ENCODE data around the gene DNAJA4. TPM values are rescaled to one million over a fixed set of nuclear protein-coding genes. Genes with fewer than 3 reads are reported as not detected.

The DNAJA4 gene
- total and polyA plus RNA-seq, 7 donors: 78.5 to 276 (median 188) TPM

DNA sequence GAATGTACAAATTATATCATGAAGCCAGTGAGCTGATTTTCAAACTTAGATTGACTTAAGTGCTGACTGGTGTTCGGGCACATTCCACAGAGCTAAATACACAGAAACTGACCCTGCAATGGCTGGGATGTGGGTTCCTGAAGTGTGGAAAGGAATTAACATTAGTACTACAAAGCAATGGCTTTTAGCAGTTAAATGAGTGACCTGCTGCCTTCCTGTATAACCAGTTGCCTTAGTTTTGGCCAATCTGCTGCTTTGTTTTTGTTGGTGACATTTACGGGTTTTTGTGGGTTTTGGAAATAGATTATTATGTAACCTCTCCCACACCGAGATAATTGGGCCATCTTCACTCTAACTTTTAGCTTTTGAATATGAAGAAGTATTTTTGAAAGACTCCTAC, 37.5 kb downstream of the DNAJA4 start:
- intact Hi-C loops (cut with DNase I): loop anchor here in 1 of 2 donors (10.0 kb wide), 1 partner anchor 453 kb away; no protein-coding TSS in a partner anchor
- no peak for ATAC-seq
- H3K27ac ChIP-seq: no peak overlapping the region
- no peaks in the 10 kb centered on the region for H3K9me3 ChIP-seq
- TF ChIP-seq, protein P1, sequence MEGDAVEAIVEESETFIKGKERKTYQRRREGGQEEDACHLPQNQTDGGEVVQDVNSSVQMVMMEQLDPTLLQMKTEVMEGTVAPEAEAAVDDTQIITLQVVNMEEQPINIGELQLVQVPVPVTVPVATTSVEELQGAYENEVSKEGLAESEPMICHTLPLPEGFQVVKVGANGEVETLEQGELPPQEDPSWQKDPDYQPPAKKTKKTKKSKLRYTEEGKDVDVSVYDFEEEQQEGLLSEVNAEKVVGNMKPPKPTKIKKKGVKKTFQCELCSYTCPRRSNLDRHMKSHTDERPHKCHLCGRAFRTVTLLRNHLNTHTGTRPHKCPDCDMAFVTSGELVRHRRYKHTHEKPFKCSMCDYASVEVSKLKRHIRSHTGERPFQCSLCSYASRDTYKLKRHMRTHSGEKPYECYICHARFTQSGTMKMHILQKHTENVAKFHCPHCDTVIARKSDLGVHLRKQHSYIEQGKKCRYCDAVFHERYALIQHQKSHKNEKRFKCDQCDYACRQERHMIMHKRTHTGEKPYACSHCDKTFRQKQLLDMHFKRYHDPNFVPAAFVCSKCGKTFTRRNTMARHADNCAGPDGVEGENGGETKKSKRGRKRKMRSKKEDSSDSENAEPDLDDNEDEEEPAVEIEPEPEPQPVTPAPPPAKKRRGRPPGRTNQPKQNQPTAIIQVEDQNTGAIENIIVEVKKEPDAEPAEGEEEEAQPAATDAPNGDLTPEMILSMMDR (IDR thresholded peaks at IDR 0.05): no peak
- H3K27me3 ChIP-seq (ENCODE audit: insufficient read depth in 3 of 3, low read length in 2 of 3): peaks cover 0 to 2% (median 0%) of the 10 kb centered on the region in 3 donors
- no peak overlapping the region for H3K4me3 ChIP-seq
- H3K36me3 ChIP-seq (ENCODE audit: insufficient read depth in 1 of 2, low read depth in 1 of 2): no peaks in the 10 kb centered on the region
- H3K4me1 ChIP-seq: peaks cover 10% of the 10 kb centered on the region
- DNase-seq: no peak
- WGBS, 3 donors: 35 to 48% (median 38%) methylated on average over 3 of the region's 3 CpGs

DNA sequence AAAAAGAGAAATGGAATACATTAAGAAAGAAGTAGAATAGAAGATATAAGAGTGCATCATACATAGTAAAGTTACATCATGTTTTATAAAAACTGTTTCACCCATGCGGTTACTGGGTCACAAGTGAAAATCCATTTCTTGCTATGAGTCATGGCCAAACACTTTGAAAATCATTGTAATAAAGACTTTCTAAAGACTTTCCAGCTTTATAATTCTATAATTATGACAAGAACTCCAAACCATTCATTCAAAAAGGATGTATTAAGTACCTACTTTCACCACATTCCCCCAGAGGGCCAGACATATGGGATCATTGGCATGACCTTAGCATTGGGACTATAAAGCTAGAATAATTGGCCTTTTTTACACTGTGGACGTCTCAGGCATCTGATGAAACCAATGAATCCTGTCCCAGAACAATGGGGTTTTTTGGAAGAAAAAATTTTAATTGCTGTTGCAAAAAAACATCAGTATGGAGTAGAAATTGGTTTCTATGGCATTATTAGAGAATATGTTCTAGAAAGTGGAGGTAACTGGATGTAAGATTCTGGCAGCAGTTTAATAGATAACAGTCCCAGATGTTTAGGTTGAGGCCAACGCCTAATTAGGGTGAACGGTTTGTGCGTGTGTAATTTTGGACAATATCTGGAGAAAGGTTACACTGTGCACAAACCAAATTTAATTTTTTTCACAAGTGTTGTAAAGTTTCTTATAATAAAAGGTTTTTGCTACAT, 38.4 kb downstream of the DNAJA4 start:
- no peak for DNase-seq
- 66 to 74% (median 68%) methylated on average over 5 of the region's 5 CpGs for WGBS, 3 donors

DNA sequence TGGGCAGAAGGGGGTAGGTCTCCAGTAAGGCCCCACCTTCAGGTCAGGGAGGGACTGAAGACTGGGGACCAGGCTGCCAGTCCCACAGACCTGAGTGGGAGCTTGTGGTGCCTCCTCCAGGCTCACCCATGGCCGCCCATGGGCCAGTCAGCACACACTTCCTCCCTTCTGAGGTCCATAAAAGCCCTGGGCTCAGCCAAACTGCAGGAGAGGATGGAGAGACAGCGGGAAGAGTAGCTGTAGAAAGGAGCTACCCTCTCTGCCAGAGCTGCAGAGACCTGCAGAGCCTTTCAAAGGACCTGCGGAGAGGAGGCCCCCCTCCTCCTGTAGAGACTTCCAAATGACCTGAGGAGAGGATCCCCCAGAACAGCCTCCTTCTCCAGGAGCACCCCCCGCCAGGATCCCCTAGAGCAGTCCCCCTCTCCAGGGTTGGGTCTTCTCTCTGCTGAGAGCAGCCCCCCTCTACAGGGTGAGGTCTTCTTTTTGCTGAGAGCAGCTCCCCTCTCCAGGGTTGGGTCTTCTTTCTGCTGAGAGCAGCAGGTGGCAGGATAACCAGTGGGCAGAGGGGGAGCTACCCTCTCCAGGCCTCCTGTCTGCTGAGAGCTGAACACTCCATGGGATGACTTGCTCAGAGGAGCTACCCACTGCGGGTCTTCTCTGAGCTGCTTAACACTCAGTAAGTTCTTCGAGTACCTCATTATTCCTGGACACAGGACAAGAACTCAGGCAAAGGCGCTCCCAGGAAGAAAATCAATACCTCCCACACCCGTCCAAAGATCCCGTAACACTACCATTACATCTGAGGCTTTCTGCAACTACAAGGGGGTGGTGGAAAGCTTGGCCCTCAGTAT, 40.1 kb downstream of the DNAJA4 start:
- WGBS, 3 donors: 63 to 88% (median 76%) methylated on average over 9 of the region's 9 CpGs
- intact Hi-C loops (cut with DNase I): loop anchor here (5.0 to 10.0 kb wide), 2 partner anchors 118 to 450 kb away; no protein-coding TSS in a partner anchor

More for the DNA sequence above, 38.4 kb downstream of the DNAJA4 start:
- Histone ChIP-seq H3K9me3 (no peaks in the 10 kb centered on the region), H3K36me3 (ENCODE audit: insufficient read depth in 1 of 2, low read depth in 1 of 2) (no peaks in the 10 kb centered on the region), H3K27me3 (ENCODE audit: insufficient read depth in 3 of 3, low read length in 2 of 3) (peaks cover 0 to 2% (median 0%) of the 10 kb centered on the region in 3 donors), H3K27ac (no peak overlapping the region), H3K4me1 (peaks cover 6% of the 10 kb centered on the region), H3K4me3 (no peak overlapping the region)
- no peak for ATAC-seq
- intact Hi-C loops (cut with DNase I): loop anchor here in 1 of 2 donors (10.0 kb wide), 1 partner anchor 452 kb away; no protein-coding TSS in a partner anchor
- TF ChIP-seq, protein P1 (IDR thresholded peaks at IDR 0.05): no peak

DNA sequence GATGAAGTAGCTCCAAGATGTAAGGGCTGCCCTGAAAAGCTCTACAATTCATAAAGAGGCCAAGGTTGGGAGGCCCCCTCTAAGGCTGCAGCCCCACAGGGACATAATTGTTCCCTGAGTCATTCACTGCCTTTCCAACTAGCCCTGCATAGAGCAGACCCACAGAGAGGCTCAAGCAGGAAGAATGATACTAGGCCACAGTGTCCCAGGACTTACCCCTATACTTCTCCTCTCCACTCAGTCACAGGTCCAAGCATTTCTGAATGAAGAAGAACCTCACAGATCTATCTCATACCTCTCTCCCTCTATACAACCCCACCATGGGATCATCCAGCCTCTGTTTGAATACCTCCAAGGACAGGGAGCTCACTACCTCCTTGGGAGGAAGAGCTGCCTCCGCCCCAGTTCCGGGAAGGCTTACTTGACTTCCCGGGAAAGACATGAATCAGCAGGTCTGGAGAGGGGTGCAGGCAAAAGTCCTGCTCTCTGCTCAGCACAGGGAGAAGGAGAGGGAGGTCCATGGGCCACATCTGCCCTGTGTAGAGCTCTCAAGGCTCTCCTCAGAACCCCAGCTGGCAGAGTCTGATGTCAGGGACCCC, 41.9 kb downstream of the DNAJA4 start:
- H3K4me1 ChIP-seq: no peaks in the 10 kb centered on the region
- WGBS, 3 donors: 62 to 76% (median 66%) methylated on average over 3 of the region's 3 CpGs
- peaks cover 0 to 6% (median 2%) of the 10 kb centered on the region in 3 donors for H3K27me3 ChIP-seq (ENCODE audit: insufficient read depth in 3 of 3, low read length in 2 of 3)
- no peaks in the 10 kb centered on the region for H3K36me3 ChIP-seq (ENCODE audit: insufficient read depth in 1 of 2, low read depth in 1 of 2)
- TF ChIP-seq, protein P1 (IDR thresholded peaks at IDR 0.05): no peak
- no peaks in the 10 kb centered on the region for H3K9me3 ChIP-seq
- no peak overlapping the region for H3K4me3 ChIP-seq
- no peak for ATAC-seq
- no peak overlapping the region for H3K27ac ChIP-seq
- DNase-seq: no peak
- intact Hi-C loops (cut with DNase I): loop anchor here (5.0 to 10.0 kb wide), 2 partner anchors 116 to 449 kb away; no protein-coding TSS in a partner anchor

More for the DNA sequence above, 40.1 kb downstream of the DNAJA4 start:
- TF ChIP-seq, protein P1 (IDR thresholded peaks at IDR 0.05): no peak
- no peaks in the 10 kb centered on the region for H3K36me3 ChIP-seq (ENCODE audit: insufficient read depth in 1 of 2, low read depth in 1 of 2)
- H3K9me3 ChIP-seq: no peaks in the 10 kb centered on the region
- H3K4me1 ChIP-seq: no peaks in the 10 kb centered on the region
- DNase-seq (no peak), ATAC-seq (no peak)
- peaks cover 0 to 6% (median 2%) of the 10 kb centered on the region in 3 donors for H3K27me3 ChIP-seq (ENCODE audit: insufficient read depth in 3 of 3, low read length in 2 of 3)
- no peak overlapping the region for H3K27ac ChIP-seq
- no peak overlapping the region for H3K4me3 ChIP-seq

All from psoas muscle (tissue), 8 donors.